ENCODE data around the gene LEPR.

GRCh38 chr1:65456481-65456880 is 36.0 kb downstream of the LEPR start:
- TF ChIP-seq EZH2 (IDR thresholded peaks at IDR 0.05; ENCODE audit: low read length): no peak
- TF ChIP-seq CTCF (optimal IDR thresholded peaks at IDR 0.05 in 1 of 3, IDR thresholded peaks at IDR 0.05 in 1 of 3, conservative IDR thresholded peaks at IDR 0.05 in 1 of 3; ENCODE audit: extremely low read depth in 1 of 3, insufficient read depth in 2 of 3, low read length in 3 of 3): no peak

All from keratinocyte (primary cell).